SK-N-SH (cell line): ENCODE measurements around the gene GPR152. TPM values are rescaled to one million over a fixed set of nuclear protein-coding genes. Genes with fewer than 3 reads are reported as not detected.

Source experiments
- CTCF ChIA-PET: fragments of 300-600, 350-600 bp; formaldehyde crosslinking; extraction: SDS; loops from one replicate; lab custom pipeline; 2021; lab: Yijun Ruan, JAX
- POLR2A ChIA-PET: fragments of 350-600 bp; sonication (Branson Sonifier 250); formaldehyde crosslinking; extraction: SDS; loops from one replicate; lab custom pipeline; 2020; ENCODE audit warnings: antibody characterized with exemption, inconsistent platforms; lab: Yijun Ruan, JAX
- DNase-seq: peaks from one replicate; pipeline ENCODE4 v3.0.0; 2012
- H2AFZ ChIP-seq: fragments of 200-600 bp; sonication (generic); 2 replicates; pipeline ENCODE4 v1.8.1; 2016; ENCODE audit warnings: antibody characterized with exemption, mild to moderate bottlenecking, low read depth
- H3F3A ChIP-seq: fragments of 200-600 bp; sonication (generic); replicated peaks from 2 replicates; pipeline ENCODE3; 2016; ENCODE audit warnings: antibody characterized with exemption, mild to moderate bottlenecking; ENCODE audit not compliant: insufficient read depth
- H3K27ac ChIP-seq, 2 experiments: fragments of 200-500 bp in 1 of 2; fragments of 200-600 bp in 1 of 2; sonication (Bioruptor generic) in 1 of 2; sonication (generic), shearing (Covaris generic) in 1 of 2; 2 replicates each; pipeline versions ENCODE4 v1.5.1 to v1.6.1; 2014 to 2016; ENCODE audit warnings: low read depth in 2 of 2, inconsistent platforms in 1 of 2, low read length in 1 of 2, mild to moderate bottlenecking in 1 of 2, mixed read lengths in 1 of 2
- H3K27me3 ChIP-seq: fragments of 200-600 bp; sonication (generic), shearing (Covaris generic); 2 replicates; pipeline ENCODE4 v1.6.1; 2016; ENCODE audit warnings: mixed run types; ENCODE audit not compliant: insufficient read depth
- H3K36me3 ChIP-seq, 2 experiments: fragments of 200-500 bp in 1 of 2; fragments of 200-600 bp in 1 of 2; sonication (Bioruptor generic) in 1 of 2; sonication (generic) in 1 of 2; replicated peaks in 1 of 2; 2 replicates each; pipeline versions ENCODE3 to v1.5.1; 2014 to 2016; ENCODE audit warnings: low read length in 1 of 2, mild to moderate bottlenecking in 1 of 2; ENCODE audit not compliant: insufficient read depth in 2 of 2, control insufficient read depth in 1 of 2
- H3K4me1 ChIP-seq, 2 experiments: fragments of 200-500 bp in 1 of 2; fragments of 200-600 bp in 1 of 2; sonication (Bioruptor generic) in 1 of 2; sonication (generic), shearing (Covaris generic) in 1 of 2; 2 replicates each; pipeline versions ENCODE4 v1.5.1 to v1.6.1; 2014 to 2016; ENCODE audit warnings: low read depth in 1 of 2, low read length in 1 of 2, mixed run types in 1 of 2; ENCODE audit not compliant: insufficient read depth in 2 of 2, control insufficient read depth in 1 of 2
- H3K4me2 ChIP-seq: fragments of 200-600 bp; sonication (generic), shearing (Covaris generic); 2 replicates; pipeline ENCODE4 v1.6.1; 2017; ENCODE audit warnings: mixed run types
- H3K4me3 ChIP-seq, 2 experiments: fragments of 200-500 bp in 1 of 2; fragments of 200-600 bp in 1 of 2; sonication (Bioruptor generic) in 1 of 2; sonication (generic), shearing (Covaris generic) in 1 of 2; 2 replicates each; pipeline versions ENCODE4 v1.5.1 to v1.8.1; 2014 to 2016; ENCODE audit warnings: low read depth in 2 of 2, inconsistent platforms in 1 of 2, low read length in 1 of 2, mild to moderate bottlenecking in 1 of 2, mixed read lengths in 1 of 2, moderate library complexity in 1 of 2
- H3K79me2 ChIP-seq: fragments of 200-600 bp; sonication (generic); 2 replicates; pipeline ENCODE4 v1.8.1; 2017; ENCODE audit warnings: mild to moderate bottlenecking; ENCODE audit not compliant: insufficient read depth
- H3K9ac ChIP-seq: fragments of 200-600 bp; sonication (generic); 2 replicates; pipeline ENCODE4 v1.6.1; 2017; ENCODE audit warnings: mixed run types
- H3K9me2 ChIP-seq: fragments of 200-600 bp; sonication (generic); 2 replicates; pipeline ENCODE4 v1.6.1; 2017; ENCODE audit warnings: mixed run types
- H3K9me3 ChIP-seq: fragments of 200-600 bp; sonication (generic); 2 replicates; pipeline ENCODE4 v1.6.1; 2017; ENCODE audit warnings: mixed run types, mild to moderate bottlenecking, moderate library complexity
- H4K20me1 ChIP-seq: fragments of 200-600 bp; sonication (generic); 2 replicates; pipeline ENCODE4 v1.6.1; 2017; ENCODE audit warnings: mild to moderate bottlenecking, mixed run types; ENCODE audit not compliant: insufficient read depth
- ELF1 ChIP-seq: IDR thresholded peaks from 2 replicates; pipeline ENCODE4 v1.4.0; 2012
- FOXJ3 ChIP-seq: sonication (generic); formaldehyde crosslinking; IDR thresholded peaks from 2 replicates; pipeline ENCODE4 v1.5.1; 2020; ENCODE audit warnings: mild to moderate bottlenecking, missing genetic modification reagents
- JUND ChIP-seq: IDR thresholded peaks from 2 replicates; pipeline ENCODE4 v1.4.0; 2012
- MXI1 ChIP-seq: IDR thresholded peaks from 2 replicates; pipeline ENCODE4 v1.6.1; 2012; ENCODE audit warnings: mild to moderate bottlenecking, low read depth, low read length, improper control_type of control experiment
- RAD21 ChIP-seq: IDR thresholded peaks from 2 replicates; pipeline ENCODE4 v1.6.1; 2012; ENCODE audit warnings: mild to moderate bottlenecking, low read length
- RCOR1 ChIP-seq: fragments of 150-350 bp; IDR thresholded peaks from 2 replicates; pipeline ENCODE4 v1.6.1; 2017; ENCODE audit warnings: antibody characterized with exemption, low read length
- REST ChIP-seq: IDR thresholded peaks from 2 replicates; pipeline ENCODE4 v1.6.1; 2012; ENCODE audit warnings: mild to moderate bottlenecking, low read depth, low read length, moderate library complexity
- RXRA ChIP-seq: IDR thresholded peaks from 2 replicates; pipeline ENCODE4 v1.4.0; 2012; ENCODE audit warnings: low read depth, mild to moderate bottlenecking, borderline replicate concordance
- TAF1 ChIP-seq: IDR thresholded peaks from 2 replicates; pipeline ENCODE4 v1.6.1; 2012; ENCODE audit warnings: low read depth, mild to moderate bottlenecking, low read length, moderate library complexity, borderline replicate concordance
- TCF12 ChIP-seq: IDR thresholded peaks from 2 replicates; pipeline ENCODE4 v1.4.0; 2012
- USF2 ChIP-seq: fragments of 150-350 bp; IDR thresholded peaks from 2 replicates; pipeline ENCODE4 v1.6.1; 2017; ENCODE audit warnings: antibody characterized with exemption, low read length, low read depth, borderline replicate concordance
- WGBS: methylation state at CpG from one replicate; pipeline ENCODE4 v1.1.6; 2017; ENCODE audit warnings: low lambda C conversion rate; 5-methylcytosine and 5-hydroxymethylcytosine counted together
- polyA plus RNA-seq, 3 experiments: library from polyadenylated mRNA; depleted of rRNA; stranded (reverse); fragments of >200 nt; gene quantifications; 2 replicates each; pipeline ENCODE4 v1.2.3, GENCODE V29; 2012
- TF ChIP-seq, protein P1 (sequence below): IDR thresholded peaks from 2 replicates; pipeline ENCODE4 v1.4.0; 2012; ENCODE audit warnings: low read depth, borderline replicate concordance
- TF ChIP-seq, protein P2 (sequence below): IDR thresholded peaks from 2 replicates; pipeline ENCODE4 v1.4.0; 2012; ENCODE audit warnings: low read depth, borderline replicate concordance

GPR152 gene
- polyA plus RNA-seq, 1 of the 3 experiments (the other 2 are of a cell fraction): not detected

DNA sequence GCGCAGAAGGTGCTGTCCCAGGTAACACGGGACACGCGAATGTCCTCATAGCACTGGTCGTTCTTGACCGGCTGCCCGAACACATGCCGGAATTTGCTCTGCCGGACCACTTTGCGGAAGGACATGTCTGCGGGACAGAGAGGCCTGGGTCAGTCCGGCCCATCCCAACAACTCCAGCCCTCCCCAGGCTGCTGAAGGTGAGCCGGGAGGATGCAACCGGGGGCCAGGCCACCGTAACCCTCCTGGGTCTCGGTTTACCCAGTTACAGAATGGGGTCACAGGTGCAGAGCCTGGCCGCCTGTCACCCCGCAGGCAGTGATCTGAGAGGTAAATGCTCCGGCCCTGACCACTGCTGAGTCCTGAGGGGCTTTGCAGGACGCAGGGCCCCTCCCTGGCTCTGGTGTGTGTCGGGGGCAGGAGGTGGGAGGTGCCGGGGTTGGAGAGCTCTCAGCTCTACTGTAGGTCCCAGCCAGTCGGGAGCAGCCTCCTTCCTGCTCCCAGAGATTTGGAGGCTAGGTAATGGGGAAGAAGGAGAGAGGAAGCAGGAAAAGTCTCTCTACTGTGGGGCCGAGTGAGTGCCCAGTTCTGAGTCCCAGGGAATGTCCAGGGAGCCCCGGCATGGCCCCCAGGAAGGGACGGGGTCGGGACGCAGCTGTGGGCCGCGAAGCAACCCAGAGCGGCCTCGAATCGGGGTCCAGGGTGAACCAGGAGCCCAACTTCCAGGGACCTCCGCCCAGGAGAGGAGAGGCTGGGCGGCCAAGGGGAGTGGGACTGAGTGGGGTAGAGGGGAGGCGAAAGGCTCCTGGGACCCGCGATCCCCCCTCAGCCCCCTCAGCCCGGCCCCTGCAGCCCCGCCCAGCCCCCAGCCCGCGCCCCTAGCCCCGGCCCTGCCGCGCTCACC is 9.8 kb downstream of the GPR152 start (continued):
- TF ChIP-seq, protein P1, sequence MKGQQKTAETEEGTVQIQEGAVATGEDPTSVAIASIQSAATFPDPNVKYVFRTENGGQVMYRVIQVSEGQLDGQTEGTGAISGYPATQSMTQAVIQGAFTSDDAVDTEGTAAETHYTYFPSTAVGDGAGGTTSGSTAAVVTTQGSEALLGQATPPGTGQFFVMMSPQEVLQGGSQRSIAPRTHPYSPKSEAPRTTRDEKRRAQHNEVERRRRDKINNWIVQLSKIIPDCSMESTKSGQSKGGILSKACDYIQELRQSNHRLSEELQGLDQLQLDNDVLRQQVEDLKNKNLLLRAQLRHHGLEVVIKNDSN: no peak
- TF ChIP-seq RXRA (no peak), USF2 (no peak), FOXJ3 (no peak)

DNA sequence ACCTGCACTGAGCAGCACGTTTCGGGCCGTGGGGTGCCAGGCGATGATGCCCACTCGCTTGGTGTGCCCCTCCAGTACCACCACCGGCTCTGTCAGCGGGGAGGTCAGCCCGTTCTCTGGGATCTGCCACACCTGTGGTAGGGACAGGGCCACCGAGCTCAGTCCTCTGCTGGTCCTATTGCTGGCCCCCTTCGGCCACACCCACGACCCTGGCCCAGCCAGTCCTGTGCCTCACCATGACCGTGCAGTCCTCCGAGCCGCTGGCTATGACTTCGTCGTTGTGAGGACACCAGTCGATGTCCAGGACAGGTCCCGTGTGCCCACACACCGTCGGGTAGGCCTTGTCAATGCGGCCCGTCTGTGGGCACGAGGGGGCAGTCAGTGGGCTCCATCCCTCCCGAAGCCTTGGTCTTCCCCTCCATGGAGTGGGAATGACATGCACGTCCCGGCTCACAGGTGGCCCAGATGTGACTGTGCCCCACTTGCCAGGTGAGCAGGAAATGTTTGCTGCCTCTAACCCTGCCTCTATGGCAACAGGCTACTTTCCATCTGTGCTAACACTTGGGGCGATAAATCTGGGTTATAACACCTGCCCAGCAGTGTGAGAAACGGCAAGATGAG is 10.7 kb downstream of the GPR152 start:
- no peak for DNase-seq
- H3K4me3 ChIP-seq: peak overlapping the region in 1 of 2 experiments; percentile 83; a peak in 1 of 4 replicates
- POLR2A ChIA-PET: interaction anchor here (0.7 to 1.7 kb wide), 3 partner anchors 11 to 40 kb away, joined by 3 to 4 read pairs (median 3); partner anchors contain the start of genes PPP1CA and RPS6KB2

DNA sequence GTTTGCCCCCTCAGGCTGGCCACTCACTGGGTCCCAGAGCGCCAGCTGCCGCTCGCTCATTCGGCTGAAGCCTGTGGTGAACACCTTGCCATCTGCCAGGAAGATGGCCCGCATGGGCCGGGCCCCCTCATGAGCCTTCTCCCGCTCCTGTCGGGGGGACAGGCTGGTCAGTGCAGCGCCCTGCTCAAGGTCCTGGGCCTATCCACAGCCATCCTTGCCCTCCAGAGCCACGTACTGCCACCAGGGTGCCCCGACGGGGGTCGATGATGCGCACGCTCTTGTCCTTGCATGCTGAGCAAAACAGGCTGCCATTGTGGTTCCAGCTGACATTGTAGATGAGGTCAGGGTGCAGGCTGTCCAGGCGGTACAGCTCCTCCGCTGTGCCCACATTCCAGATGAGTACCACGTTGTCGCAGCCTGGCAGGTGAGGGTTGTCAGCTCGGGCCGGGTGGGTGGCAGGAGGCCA is 11.4 kb downstream of the GPR152 start:
- no peak overlapping the region for H3K4me3 ChIP-seq
- H3K4me2 ChIP-seq: no peak overlapping the region
- H3K27me3 ChIP-seq: no peaks in the 10 kb centered on the region
- no peak overlapping the region for H3K9ac ChIP-seq
- H3K36me3 ChIP-seq: peaks cover 0 to 31% of the 10 kb centered on the region in 2 experiments
- H3K79me2 ChIP-seq: peaks cover 12% of the 10 kb centered on the region; the same call in 1 of the 2 replicates
- no peaks in the 10 kb centered on the region for H3F3A ChIP-seq
- no peak overlapping the region for H3K27ac ChIP-seq
- H4K20me1 ChIP-seq: no peaks in the 10 kb centered on the region
- no peaks in the 10 kb centered on the region for H3K9me3 ChIP-seq
- no peak for DNase-seq
- no peak overlapping the region for H2AFZ ChIP-seq
- WGBS: 97% methylated on average over 13 of the region's 21 CpGs
- no peaks in the 10 kb centered on the region for H3K9me2 ChIP-seq
- ChIA-PET CTCF (interaction anchor here (0.7 kb wide), 1 partner anchor 13 kb away, joined by 3 read pairs; no protein-coding TSS in a partner anchor), POLR2A (interaction anchor here (0.7 to 1.7 kb wide), 3 partner anchors 10 to 40 kb away, joined by 3 to 4 read pairs (median 3); partner anchors contain the start of genes PPP1CA and RPS6KB2)
- peaks cover 4 to 11% of the 10 kb centered on the region in 2 experiments; a peak in 3 of 4 replicates for H3K4me1 ChIP-seq
- TF ChIP-seq USF2 (no peak), TAF1 (no peak), JUND (no peak), TCF12 (no peak), MXI1 (no peak), RCOR1 (no peak), REST (no peak), ELF1 (no peak)
- TF ChIP-seq, protein P2, sequence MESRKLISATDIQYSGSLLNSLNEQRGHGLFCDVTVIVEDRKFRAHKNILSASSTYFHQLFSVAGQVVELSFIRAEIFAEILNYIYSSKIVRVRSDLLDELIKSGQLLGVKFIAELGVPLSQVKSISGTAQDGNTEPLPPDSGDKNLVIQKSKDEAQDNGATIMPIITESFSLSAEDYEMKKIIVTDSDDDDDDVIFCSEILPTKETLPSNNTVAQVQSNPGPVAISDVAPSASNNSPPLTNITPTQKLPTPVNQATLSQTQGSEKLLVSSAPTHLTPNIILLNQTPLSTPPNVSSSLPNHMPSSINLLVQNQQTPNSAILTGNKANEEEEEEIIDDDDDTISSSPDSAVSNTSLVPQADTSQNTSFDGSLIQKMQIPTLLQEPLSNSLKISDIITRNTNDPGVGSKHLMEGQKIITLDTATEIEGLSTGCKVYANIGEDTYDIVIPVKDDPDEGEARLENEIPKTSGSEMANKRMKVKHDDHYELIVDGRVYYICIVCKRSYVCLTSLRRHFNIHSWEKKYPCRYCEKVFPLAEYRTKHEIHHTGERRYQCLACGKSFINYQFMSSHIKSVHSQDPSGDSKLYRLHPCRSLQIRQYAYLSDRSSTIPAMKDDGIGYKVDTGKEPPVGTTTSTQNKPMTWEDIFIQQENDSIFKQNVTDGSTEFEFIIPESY: no peak

More for the DNA sequence above, 10.7 kb downstream of the GPR152 start:
- no peaks in the 10 kb centered on the region for H4K20me1 ChIP-seq
- H3K4me2 ChIP-seq: peak overlapping the region; percentile 95; the same call in 1 of the 2 replicates
- no peaks in the 10 kb centered on the region for H3K9me3 ChIP-seq
- no peaks in the 10 kb centered on the region for H3K27me3 ChIP-seq
- H3K9me2 ChIP-seq: no peaks in the 10 kb centered on the region
- H3K9ac ChIP-seq: no peak overlapping the region
- H3F3A ChIP-seq: no peaks in the 10 kb centered on the region
- TF ChIP-seq RAD21: no peak
- H3K36me3 ChIP-seq: peaks cover 0 to 31% of the 10 kb centered on the region in 2 experiments
- peaks cover 12% of the 10 kb centered on the region; the same call in 1 of the 2 replicates for H3K79me2 ChIP-seq
- H2AFZ ChIP-seq: no peak overlapping the region
- 87% methylated on average over 13 of the region's 28 CpGs for WGBS
- H3K4me1 ChIP-seq: peaks cover 4 to 11% of the 10 kb centered on the region in 2 experiments; a peak in 3 of 4 replicates
- no peak overlapping the region for H3K27ac ChIP-seq
- CTCF ChIA-PET: interaction anchor here (0.7 kb wide), 1 partner anchor 12 kb away, joined by 3 read pairs; no protein-coding TSS in a partner anchor
